ENCODE data around the gene ASCC1.
"Not testable (repeated sequence)": the region's sequence is repeated elsewhere in the genome, so short reads cannot be mapped to it uniquely, and the experiment has no call there.

The ASCC1 gene

GRCh38 chr10:72215611-72216549, at the start of gene ASCC1, which contains the start of gene ANAPC16:
Gene ASCC1 (minus strand): TSS chr10:72216276. CDS start chr10:72213298, 2,978 bp downstream.
Gene ANAPC16 (plus strand): TSS chr10:72216012. CDS start chr10:72223915, 7,903 bp downstream.
- DNase-seq, result peak; percentile 94

GRCh38 chr10:72265508-72265907, 49.4 kb upstream of the ASCC1 start:
- DNase-seq, result no peak

- DNase-seq, result no peak
Observed at GRCh38 chr10:72264536-72264935, 48.5 kb upstream of the ASCC1 start.

- no peak for DNase-seq
Observed at GRCh38 chr10:72263613-72264241, 47.7 kb upstream of the ASCC1 start.

GRCh38 chr10:72261784-72262404, 45.8 kb upstream of the ASCC1 start:
- DNase-seq, result no peak

- DNase-seq, result peak; percentile 91
Observed at GRCh38 chr10:72260976-72261783, 45.1 kb upstream of the ASCC1 start.

GRCh38 chr10:72260239-72260975, 44.3 kb upstream of the ASCC1 start:
- peak; percentile 95 for DNase-seq

GRCh38 chr10:72259491-72260238, 43.6 kb upstream of the ASCC1 start:
- DNase-seq, result no peak

- DNase-seq, result no peak
Observed at GRCh38 chr10:72258617-72259016, 42.5 kb upstream of the ASCC1 start.

- no peak for DNase-seq
Observed at GRCh38 chr10:72257051-72257892, 41.2 kb upstream of the ASCC1 start.

- DNase-seq, result no peak
Observed at GRCh38 chr10:72255977-72256729, 40.1 kb upstream of the ASCC1 start.

- no peak for DNase-seq
Observed at GRCh38 chr10:72254813-72255568, 38.9 kb upstream of the ASCC1 start.

GRCh38 chr10:72253578-72253977, 37.5 kb upstream of the ASCC1 start:
- no peak for DNase-seq

- no peak for DNase-seq
Observed at GRCh38 chr10:72252972-72253371, 36.9 kb upstream of the ASCC1 start.

GRCh38 chr10:72251635-72252034, 35.6 kb upstream of the ASCC1 start:
- no peak for DNase-seq

- no peak for DNase-seq
Observed at GRCh38 chr10:72250666-72251065, 34.6 kb upstream of the ASCC1 start.

- DNase-seq, result not testable (repeated sequence)
Observed at GRCh38 chr10:72249176-72249862, 33.2 kb upstream of the ASCC1 start.
